C4-2B (cell line): Measurements from ENCODE around the gene TAF1B.

Experiments
- CTCF ChIP-seq: fragments of 450-650 bp; conservative IDR thresholded peaks from 2 replicates; pipeline ENCODE4 v1.5.1; 2017; ENCODE audit warnings: mild to moderate bottlenecking
- ZFX ChIP-seq: fragments of 450-650 bp; IDR thresholded peaks from 2 replicates; pipeline ENCODE4 v1.6.1; 2017

- no peak for TF ChIP-seq CTCF
- no peak for TF ChIP-seq ZFX
Measured at GRCh38 chr2:9831670-9832069, 11.6 kb upstream of the TAF1B start.
